HG03064 (cell line): ENCODE measurements around the gene SRF.
A peak's percentile ranks its signal among the peaks of the same experiment; 100 is the strongest.

Experiments
- ATAC-seq: cut with Tn5 transposase; IDR thresholded peaks from one replicate; pipeline ENCODE4 v1.9.1; 2021; ENCODE audit warnings: low read depth; ENCODE audit not compliant: unreplicated experiment

The SRF gene

DNA sequence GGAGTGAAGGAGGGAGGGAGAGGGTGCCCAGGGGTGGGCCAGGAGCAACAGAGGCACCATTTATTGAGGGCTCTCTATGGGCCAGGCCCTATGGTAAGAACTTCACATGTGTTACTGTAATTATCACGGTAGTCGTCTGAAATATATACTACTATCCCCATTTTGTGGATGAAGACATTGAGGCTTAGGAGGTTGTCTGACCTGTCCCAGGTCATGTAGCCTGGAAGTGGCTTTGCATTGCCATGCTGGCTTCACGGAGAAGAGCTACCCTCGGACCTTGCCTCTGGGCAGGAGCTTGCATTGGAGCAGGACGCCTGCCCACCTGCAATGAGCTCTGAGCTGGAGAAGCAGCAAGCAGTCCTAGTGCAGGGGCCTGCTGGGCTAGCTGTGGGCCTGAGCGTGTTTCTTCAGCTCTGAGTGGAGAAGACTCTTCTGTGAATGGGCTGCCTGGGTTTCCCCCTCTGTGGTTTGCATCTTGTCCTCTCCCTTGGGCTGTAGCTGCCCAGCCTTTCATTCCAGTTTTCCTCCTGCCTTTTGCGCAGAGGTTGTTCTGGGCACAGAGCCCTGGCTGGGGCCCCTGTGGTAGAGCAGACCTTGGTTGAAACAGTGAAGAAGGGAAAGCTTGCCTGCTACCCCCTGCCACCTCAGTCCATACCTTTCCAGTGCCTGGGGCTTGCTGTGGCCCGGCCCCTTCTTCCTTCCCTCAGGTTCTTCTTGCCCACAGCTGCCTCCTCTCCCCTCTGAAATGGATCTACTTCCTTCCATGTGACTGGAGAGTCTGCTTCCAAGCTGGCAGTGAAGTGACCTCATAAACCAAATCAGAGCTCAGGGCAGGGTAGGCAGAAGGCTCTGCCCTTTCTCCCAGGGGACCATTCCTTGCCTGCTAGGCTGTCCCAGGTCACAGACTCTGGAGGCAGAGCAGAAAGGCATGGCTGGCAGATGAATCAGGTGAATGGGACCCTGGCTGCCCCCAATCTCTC lies 24.1 kb upstream of the SRF start:
- no peak for ATAC-seq

- no peak for ATAC-seq
Observed at GRCh38 chr6:43147691-43148477, 23.2 kb upstream of the SRF start.

GRCh38 chr6:43149265-43149664 lies 21.8 kb upstream of the SRF start:
- ATAC-seq: no peak

GRCh38 chr6:43150051-43150751 lies 20.9 kb upstream of the SRF start:
- ATAC-seq: no peak

GRCh38 chr6:43159599-43159998 lies 11.5 kb upstream of the SRF start:
- ATAC-seq: no peak

DNA sequence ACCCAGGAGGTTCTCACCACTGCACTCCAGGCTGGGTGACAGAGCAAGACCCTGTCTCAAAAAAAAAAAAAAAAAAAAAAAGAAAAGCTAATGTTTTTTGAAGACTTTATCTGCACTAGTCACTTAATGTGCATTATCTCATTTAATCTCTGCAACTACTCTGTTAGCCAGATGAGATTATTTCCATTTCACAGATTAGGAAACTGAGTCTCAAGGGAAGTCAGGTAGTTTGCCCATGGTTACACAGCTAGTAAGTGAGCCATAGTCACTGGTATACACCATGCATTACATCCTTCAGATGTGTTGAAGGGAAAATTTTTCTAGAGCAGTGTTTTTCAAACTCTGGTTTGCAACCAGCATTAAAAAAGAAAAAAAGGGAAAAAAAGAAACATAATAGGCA lies 7.2 kb upstream of the SRF start:
- no peak for ATAC-seq

DNA sequence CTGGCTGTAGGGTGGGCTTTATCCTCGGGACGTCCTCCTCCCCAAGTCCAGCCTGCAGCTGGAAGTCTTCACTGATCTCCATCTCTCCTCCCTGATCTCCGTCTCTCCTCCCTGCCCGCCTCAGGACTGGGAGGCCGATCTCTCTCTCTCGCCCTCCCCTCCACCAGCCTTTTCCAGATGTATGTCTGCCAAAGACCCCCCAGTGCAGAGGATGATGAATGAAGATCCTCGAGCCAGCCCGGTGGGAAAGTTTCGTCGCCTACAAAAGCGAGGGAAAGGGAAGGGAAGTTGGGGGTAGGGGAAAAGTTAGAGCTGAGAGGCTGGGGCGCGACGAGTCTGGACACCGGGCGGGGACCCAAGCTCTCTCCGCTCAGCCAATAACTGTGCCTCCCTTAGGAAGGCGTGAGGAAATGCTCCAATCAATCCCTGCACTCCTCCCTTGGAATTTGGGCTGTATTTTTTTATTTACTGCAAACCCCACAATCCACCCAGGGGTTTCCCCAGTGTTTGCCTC lies 595 bp upstream of the SRF start:
- no peak for ATAC-seq

- ATAC-seq: peak; percentile 0
Observed at GRCh38 chr6:43171707-43172103, 636 bp downstream of the SRF start.

DNA sequence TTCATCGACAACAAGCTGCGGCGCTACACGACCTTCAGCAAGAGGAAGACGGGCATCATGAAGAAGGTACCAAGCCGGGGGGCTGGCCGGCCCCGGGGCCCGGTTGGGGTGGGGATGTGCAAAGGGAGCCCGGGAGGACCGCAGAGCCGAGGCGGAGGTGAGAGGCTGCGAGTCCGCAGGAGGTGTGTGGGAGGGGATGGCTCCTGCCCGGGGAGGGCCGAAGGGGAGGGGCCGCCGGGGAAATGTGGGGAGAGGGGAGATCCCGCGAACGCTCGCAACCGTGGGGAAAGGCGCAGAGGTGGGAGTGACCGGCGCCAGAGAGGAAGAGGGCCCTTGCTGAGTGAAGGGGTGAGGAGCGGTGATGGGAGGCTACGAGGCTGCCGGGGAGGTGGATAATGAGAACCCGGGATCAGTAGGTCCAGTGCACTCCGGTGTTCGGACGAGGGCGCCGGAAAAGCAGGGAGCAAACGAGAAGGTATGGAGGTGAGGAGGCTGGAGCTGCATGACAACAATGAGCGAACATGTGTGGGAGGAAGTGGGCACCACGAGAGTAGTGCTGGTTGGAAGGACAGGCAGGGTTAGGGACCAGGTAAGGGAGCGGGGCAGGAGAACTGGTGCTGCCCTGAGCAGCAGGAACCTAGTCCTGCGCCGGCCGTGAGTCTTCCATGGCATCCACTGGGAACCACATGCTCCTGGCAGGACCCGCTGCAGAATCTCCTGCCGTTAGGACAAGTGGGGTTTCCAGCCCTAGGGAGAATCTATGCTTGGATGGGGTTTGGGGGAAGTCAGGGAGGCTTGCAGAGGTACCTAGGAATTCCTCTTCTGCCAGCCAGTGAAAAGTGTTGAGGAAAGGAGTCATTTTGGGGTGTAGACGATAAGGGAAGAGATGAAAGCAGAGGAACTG lies 1.3 kb downstream of the SRF start:
- ATAC-seq: no peak

DNA sequence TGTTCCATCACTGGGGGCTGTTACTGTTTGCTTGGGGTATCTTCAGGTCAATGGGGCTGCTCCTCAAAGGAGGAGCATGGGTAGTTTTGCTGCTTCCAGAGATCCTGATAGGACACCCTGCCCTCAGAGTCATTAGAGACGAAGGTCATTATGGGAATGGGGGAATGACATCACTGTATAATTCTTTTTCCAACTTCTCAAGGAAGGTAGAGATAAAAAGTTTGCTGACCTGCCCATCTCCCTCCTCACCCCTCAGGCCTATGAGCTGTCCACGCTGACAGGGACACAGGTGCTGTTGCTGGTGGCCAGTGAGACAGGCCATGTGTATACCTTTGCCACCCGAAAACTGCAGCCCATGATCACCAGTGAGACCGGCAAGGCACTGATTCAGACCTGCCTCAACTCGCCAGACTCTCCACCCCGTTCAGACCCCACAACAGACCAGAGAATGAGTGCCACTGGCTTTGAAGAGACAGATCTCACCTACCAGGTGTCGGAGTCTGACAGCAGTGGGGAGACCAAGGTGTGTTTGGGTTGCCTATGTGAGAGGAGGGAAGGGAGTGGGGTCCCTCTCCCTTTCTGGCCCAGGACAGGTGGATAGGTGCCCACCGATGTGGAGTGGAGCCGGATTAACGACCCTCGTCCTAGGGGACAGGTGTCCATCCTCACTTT lies 2.7 kb downstream of the SRF start:
- ATAC-seq: no peak

DNA sequence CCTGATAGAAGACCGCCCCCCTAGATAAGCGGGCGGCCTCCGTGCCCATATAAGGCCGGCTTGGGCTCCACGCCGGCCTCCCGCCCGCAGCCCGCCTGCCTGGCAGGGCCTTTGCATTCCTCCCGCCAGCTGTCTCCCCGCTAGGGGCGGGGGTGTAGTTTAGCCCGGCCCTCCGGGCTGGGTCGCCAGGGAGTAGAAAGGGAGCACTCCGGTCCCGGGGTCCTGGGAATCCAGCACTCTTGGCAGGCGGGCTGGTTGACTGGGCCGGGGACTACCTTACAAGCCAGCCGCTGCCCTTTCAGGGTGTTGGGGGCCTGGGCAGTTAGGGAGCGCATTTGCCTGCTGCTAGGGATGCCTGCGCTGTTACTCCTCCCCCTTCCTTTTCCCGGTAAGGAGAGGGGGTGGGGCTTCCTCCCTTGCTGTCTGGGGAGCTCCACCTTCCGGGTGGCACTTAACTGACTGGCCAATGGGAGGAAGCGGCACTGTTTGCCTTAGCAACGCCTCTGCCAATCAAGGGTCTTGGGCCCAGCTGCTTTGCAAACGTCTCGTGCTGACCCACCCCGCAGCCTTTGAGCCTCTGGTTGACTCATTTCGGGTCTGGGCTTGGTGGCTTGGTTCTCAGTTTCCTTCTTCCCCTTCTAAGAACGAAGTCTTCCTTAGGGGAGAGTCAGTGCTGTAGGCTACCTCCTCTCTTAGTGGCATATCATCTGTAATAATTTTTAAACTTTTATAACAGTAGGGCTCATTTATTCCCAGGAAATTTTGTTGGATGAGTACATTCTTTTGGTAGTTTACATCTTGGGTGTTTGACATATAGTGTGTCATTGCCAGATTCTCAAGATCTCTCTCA lies 3.4 kb downstream of the SRF start:
- peak; percentile 65 for ATAC-seq

GRCh38 chr6:43175676-43176422 lies 4.8 kb downstream of the SRF start:
- ATAC-seq: no peak

DNA sequence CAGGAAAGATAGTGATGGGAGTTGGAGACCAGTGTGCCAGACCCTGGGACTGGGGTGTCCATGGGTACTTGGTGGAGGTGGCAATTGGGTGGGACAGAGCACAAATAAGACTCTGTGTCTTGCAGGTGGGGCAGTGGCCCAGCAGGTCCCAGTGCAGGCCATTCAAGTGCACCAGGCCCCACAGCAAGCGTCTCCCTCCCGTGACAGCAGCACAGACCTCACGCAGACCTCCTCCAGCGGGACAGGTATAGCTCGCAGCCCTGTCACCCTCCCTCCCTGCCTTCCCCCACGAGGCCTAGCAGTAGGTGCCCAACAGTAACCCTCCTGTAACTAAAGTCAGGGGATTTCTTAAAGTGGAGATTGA lies 5.3 kb downstream of the SRF start:
- ATAC-seq: no peak

GRCh38 chr6:43178150-43178549 lies 7.1 kb downstream of the SRF start:
- ATAC-seq: no peak

- no peak for ATAC-seq
Observed at GRCh38 chr6:43178951-43179830, 8.1 kb downstream of the SRF start.

DNA sequence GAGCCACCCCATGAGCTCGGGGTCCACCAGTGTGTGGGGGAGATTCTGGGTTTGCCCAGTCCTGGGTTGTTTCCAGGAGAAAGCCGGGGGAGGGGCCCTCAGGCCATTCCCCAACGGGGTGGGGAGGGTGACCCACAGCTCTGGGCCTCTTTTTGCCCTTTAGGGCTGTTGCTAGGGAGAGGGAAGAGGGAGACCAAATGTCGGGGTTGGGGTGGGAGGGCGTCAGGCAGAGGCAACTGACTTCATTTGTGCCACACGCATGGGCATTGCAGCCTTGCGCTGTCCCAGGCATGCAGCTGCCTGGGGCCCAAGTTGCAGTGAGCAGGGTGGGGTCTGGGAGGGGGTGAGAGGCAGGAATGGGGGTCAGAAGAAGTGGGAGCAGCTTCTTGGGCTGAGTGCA lies 9.0 kb downstream of the SRF start:
- ATAC-seq: no peak

GRCh38 chr6:43180985-43181384 lies 9.9 kb downstream of the SRF start:
- no peak for ATAC-seq
